Activated CD4-positive, CD25-positive, alpha-beta regulatory T cell (primary cell): Measurements from ENCODE around the gene NMNAT3.

ENCODE experiments used
- DNase-seq, 4 experiments: peaks; one replicate each; lab custom pipeline; 2025; lab: John Stamatoyannopoulos, UW

Gene NMNAT3

DNA sequence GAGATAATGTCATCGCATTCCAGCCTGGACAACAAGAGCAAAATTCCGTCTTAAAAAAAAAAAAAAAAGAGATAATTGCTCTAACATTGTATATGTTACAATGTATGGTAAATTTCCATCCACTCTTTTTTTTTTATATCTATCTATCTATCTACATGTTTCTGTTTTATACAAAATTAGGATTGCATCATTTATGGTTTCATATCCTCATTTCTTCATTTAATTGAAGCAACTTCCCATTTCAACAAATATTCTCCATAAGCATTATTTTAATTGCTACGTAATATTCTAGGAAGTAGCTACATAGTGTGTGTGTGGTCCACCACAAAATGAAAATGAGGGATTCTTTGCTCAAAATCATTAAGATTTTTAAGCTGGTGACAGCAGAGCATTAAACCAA is 156.6 kb downstream of the NMNAT3 start:
- DNase-seq: no peak

DNA sequence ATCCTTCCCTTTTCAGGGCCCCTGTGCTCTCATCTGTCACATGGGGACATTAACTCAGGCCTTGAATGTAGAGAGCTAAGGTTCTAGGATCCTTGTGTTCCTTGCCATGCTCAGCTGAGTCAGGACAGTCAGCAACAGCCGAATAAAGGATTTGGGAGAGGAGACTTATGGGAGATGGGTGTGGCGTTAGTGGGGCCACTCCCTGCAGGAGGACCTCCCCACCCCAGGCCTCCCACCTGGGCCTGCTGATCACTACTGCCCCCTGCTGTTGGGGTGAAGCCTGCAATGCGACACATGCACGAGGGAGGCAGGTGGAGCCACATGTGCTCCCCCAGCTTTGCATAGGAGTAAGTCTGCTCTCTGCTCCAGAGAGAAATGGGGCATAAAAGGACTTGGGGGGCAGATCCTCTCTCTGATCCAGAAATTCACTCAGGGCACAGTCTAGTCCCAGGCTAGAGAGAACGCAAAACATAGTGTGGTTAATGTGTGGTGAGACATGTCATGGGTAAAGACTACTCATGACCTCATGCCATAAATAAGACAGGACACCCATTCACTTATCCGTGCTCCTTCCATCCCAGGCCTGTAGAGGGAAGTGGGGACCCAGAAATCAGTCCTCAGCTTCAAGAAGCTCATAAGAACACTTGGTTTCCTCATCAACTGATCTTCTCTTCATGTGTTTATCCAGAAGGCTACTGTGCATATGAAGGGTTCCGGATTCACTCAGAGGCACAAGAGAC is 157.6 kb downstream of the NMNAT3 start:
- no peak for DNase-seq

- DNase-seq: no peak
Measured at GRCh38 chr3:139518926-139519842, 158.6 kb downstream of the NMNAT3 start.

- no peak for DNase-seq
Measured at GRCh38 chr3:139518306-139518705, 159.5 kb downstream of the NMNAT3 start.

GRCh38 chr3:139517321-139518065 is 160.3 kb downstream of the NMNAT3 start:
- no peak for DNase-seq

GRCh38 chr3:139514741-139515140 is 163.0 kb downstream of the NMNAT3 start:
- DNase-seq: no peak
